ENCODE data around the gene CYSRT1.
A peak's percentile ranks its signal among the peaks of the same experiment; 100 is the strongest.
"Not testable (repeated sequence)": the region's sequence is repeated elsewhere in the genome, so short reads cannot be mapped to it uniquely, and the experiment has no call there.

CYSRT1 gene

GRCh38 chr9:137254624-137255447 lies 29.9 kb downstream of the CYSRT1 start, which contains the start of gene NELFB:
NELFB (plus strand) TSS chr9:137255327.
- H3K27ac ChIP-seq (ENCODE audit: low read depth in 2 of 2, low read length in 2 of 2) = peak within 1 kb of the TSS; percentile 66 to 81
- peak within 1 kb of the TSS; percentile 68 to 87 for H3K4me3 ChIP-seq (ENCODE audit: low read length in 2 of 2)

GRCh38 chr9:137255448-137256114 lies 30.6 kb downstream of the CYSRT1 start:
- peak overlapping the region; percentile 68 to 87 for H3K4me3 ChIP-seq (ENCODE audit: low read length in 2 of 2)
- peak overlapping the region; percentile 74 to 81 for H3K9ac ChIP-seq (ENCODE audit: low read depth in 1 of 2, low read length in 2 of 2)
- H3K27me3 ChIP-seq (ENCODE audit: control insufficient read depth in 2 of 2, insufficient read depth in 2 of 2, low read length in 2 of 2) = no peaks in the 10 kb centered on the region
- peaks cover 12 to 17% of the 10 kb centered on the region in 2 donors for H3K36me3 ChIP-seq (ENCODE audit: control insufficient read depth in 2 of 2, insufficient read depth in 2 of 2, low read length in 2 of 2)
- no peaks in the 10 kb centered on the region for H3K9me3 ChIP-seq (ENCODE audit: control insufficient read depth in 2 of 2, low read length in 2 of 2)
- H3K4me1 ChIP-seq (ENCODE audit: control insufficient read depth in 2 of 2, insufficient read depth in 2 of 2, low read length in 2 of 2) = peaks cover 21 to 22% of the 10 kb centered on the region in 2 donors
- peak overlapping the region; percentile 66 to 81 for H3K27ac ChIP-seq (ENCODE audit: low read depth in 2 of 2, low read length in 2 of 2)

More at GRCh38 chr9:137254624-137255447, 29.9 kb downstream of the CYSRT1 start, which contains the start of gene NELFB:
- H3K36me3 ChIP-seq (ENCODE audit: control insufficient read depth in 2 of 2, insufficient read depth in 2 of 2, low read length in 2 of 2) = peaks cover 12 to 17% of the 10 kb centered on the region in 2 donors
- H3K4me1 ChIP-seq (ENCODE audit: control insufficient read depth in 2 of 2, insufficient read depth in 2 of 2, low read length in 2 of 2) = peaks cover 21 to 22% of the 10 kb centered on the region in 2 donors
- H3K9me3 ChIP-seq (ENCODE audit: control insufficient read depth in 2 of 2, low read length in 2 of 2) = no peaks in the 10 kb centered on the region
- H3K9ac ChIP-seq (ENCODE audit: low read depth in 1 of 2, low read length in 2 of 2) = peak within 1 kb of the TSS; percentile 77 to 89
- H3K27me3 ChIP-seq (ENCODE audit: control insufficient read depth in 2 of 2, insufficient read depth in 2 of 2, low read length in 2 of 2) = no peaks in the 10 kb centered on the region

- Histone ChIP-seq H3K9ac (ENCODE audit: low read depth in 1 of 2, low read length in 2 of 2) (peak overlapping the region in 1 of 2 donors; percentile 81), H3K36me3 (ENCODE audit: control insufficient read depth in 2 of 2, insufficient read depth in 2 of 2, low read length in 2 of 2) (peaks cover 12 to 17% of the 10 kb centered on the region in 2 donors), H3K4me3 (ENCODE audit: low read length in 2 of 2) (peak overlapping the region; percentile 68 to 87), H3K27ac (ENCODE audit: low read depth in 2 of 2, low read length in 2 of 2) (no peak overlapping the region), H3K4me1 (ENCODE audit: control insufficient read depth in 2 of 2, insufficient read depth in 2 of 2, low read length in 2 of 2) (peaks cover 21 to 22% of the 10 kb centered on the region in 2 donors), H3K27me3 (ENCODE audit: control insufficient read depth in 2 of 2, insufficient read depth in 2 of 2, low read length in 2 of 2) (no peaks in the 10 kb centered on the region), H3K9me3 (ENCODE audit: control insufficient read depth in 2 of 2, low read length in 2 of 2) (no peaks in the 10 kb centered on the region)
These were observed 31.4 kb downstream of the CYSRT1 start for GRCh38 chr9:137256362-137256761.

GRCh38 chr9:137256856-137257255 lies 31.9 kb downstream of the CYSRT1 start:
- no peak overlapping the region for H3K9ac ChIP-seq (ENCODE audit: low read depth in 1 of 2, low read length in 2 of 2)
- peak overlapping the region in 1 of 2 donors; percentile 87 for H3K4me3 ChIP-seq (ENCODE audit: low read length in 2 of 2)

GRCh38 chr9:137262173-137262908 lies 37.4 kb downstream of the CYSRT1 start:
- H3K9ac ChIP-seq (ENCODE audit: low read depth in 1 of 2, low read length in 2 of 2); H3K9me3 ChIP-seq (ENCODE audit: control insufficient read depth in 2 of 2, low read length in 2 of 2); H3K27ac ChIP-seq (ENCODE audit: low read depth in 2 of 2, low read length in 2 of 2); H3K4me1 ChIP-seq (ENCODE audit: control insufficient read depth in 2 of 2, insufficient read depth in 2 of 2, low read length in 2 of 2); H3K4me3 ChIP-seq (ENCODE audit: low read length in 2 of 2); H3K27me3 ChIP-seq (ENCODE audit: control insufficient read depth in 2 of 2, insufficient read depth in 2 of 2, low read length in 2 of 2): not testable (repeated sequence)
- peaks cover 26 to 36% of the 10 kb centered on the region in 2 donors for H3K36me3 ChIP-seq (ENCODE audit: control insufficient read depth in 2 of 2, insufficient read depth in 2 of 2, low read length in 2 of 2)

More at GRCh38 chr9:137256856-137257255, 31.9 kb downstream of the CYSRT1 start:
- no peaks in the 10 kb centered on the region for H3K27me3 ChIP-seq (ENCODE audit: control insufficient read depth in 2 of 2, insufficient read depth in 2 of 2, low read length in 2 of 2)
- H3K27ac ChIP-seq (ENCODE audit: low read depth in 2 of 2, low read length in 2 of 2) = no peak overlapping the region
- H3K4me1 ChIP-seq (ENCODE audit: control insufficient read depth in 2 of 2, insufficient read depth in 2 of 2, low read length in 2 of 2) = peaks cover 21 to 22% of the 10 kb centered on the region in 2 donors
- H3K36me3 ChIP-seq (ENCODE audit: control insufficient read depth in 2 of 2, insufficient read depth in 2 of 2, low read length in 2 of 2) = peaks cover 12 to 17% of the 10 kb centered on the region in 2 donors
- no peaks in the 10 kb centered on the region for H3K9me3 ChIP-seq (ENCODE audit: control insufficient read depth in 2 of 2, low read length in 2 of 2)

GRCh38 chr9:137262909-137263285 lies 37.9 kb downstream of the CYSRT1 start:
- Histone ChIP-seq H3K27ac (ENCODE audit: low read depth in 2 of 2, low read length in 2 of 2) (no peak overlapping the region), H3K4me3 (ENCODE audit: low read length in 2 of 2) (no peak overlapping the region), H3K9ac (ENCODE audit: low read depth in 1 of 2, low read length in 2 of 2) (no peak overlapping the region), H3K36me3 (ENCODE audit: control insufficient read depth in 2 of 2, insufficient read depth in 2 of 2, low read length in 2 of 2) (peaks cover 26 to 38% of the 10 kb centered on the region in 2 donors), H3K9me3 (ENCODE audit: control insufficient read depth in 2 of 2, low read length in 2 of 2) (no peaks in the 10 kb centered on the region), H3K27me3 (ENCODE audit: control insufficient read depth in 2 of 2, insufficient read depth in 2 of 2, low read length in 2 of 2) (no peaks in the 10 kb centered on the region), H3K4me1 (ENCODE audit: control insufficient read depth in 2 of 2, insufficient read depth in 2 of 2, low read length in 2 of 2) (peaks cover 0 to 2% of the 10 kb centered on the region in 2 donors)

GRCh38 chr9:137263506-137263905 lies 38.5 kb downstream of the CYSRT1 start:
- H3K4me3 ChIP-seq (ENCODE audit: low read length in 2 of 2) = no peak overlapping the region
- H3K9me3 ChIP-seq (ENCODE audit: control insufficient read depth in 2 of 2, low read length in 2 of 2) = no peaks in the 10 kb centered on the region
- H3K27me3 ChIP-seq (ENCODE audit: control insufficient read depth in 2 of 2, insufficient read depth in 2 of 2, low read length in 2 of 2) = no peaks in the 10 kb centered on the region
- H3K27ac ChIP-seq (ENCODE audit: low read depth in 2 of 2, low read length in 2 of 2) = no peak overlapping the region
- peaks cover 2 to 6% of the 10 kb centered on the region in 2 donors for H3K4me1 ChIP-seq (ENCODE audit: control insufficient read depth in 2 of 2, insufficient read depth in 2 of 2, low read length in 2 of 2)
- H3K9ac ChIP-seq (ENCODE audit: low read depth in 1 of 2, low read length in 2 of 2) = no peak overlapping the region
- peaks cover 26 to 41% of the 10 kb centered on the region in 2 donors for H3K36me3 ChIP-seq (ENCODE audit: control insufficient read depth in 2 of 2, insufficient read depth in 2 of 2, low read length in 2 of 2)

GRCh38 chr9:137264067-137264466 lies 39.1 kb downstream of the CYSRT1 start:
- Histone ChIP-seq H3K4me1 (ENCODE audit: control insufficient read depth in 2 of 2, insufficient read depth in 2 of 2, low read length in 2 of 2) (peaks cover 7 to 12% of the 10 kb centered on the region in 2 donors), H3K27ac (ENCODE audit: low read depth in 2 of 2, low read length in 2 of 2) (no peak overlapping the region), H3K36me3 (ENCODE audit: control insufficient read depth in 2 of 2, insufficient read depth in 2 of 2, low read length in 2 of 2) (peaks cover 21 to 41% of the 10 kb centered on the region in 2 donors), H3K27me3 (ENCODE audit: control insufficient read depth in 2 of 2, insufficient read depth in 2 of 2, low read length in 2 of 2) (no peaks in the 10 kb centered on the region), H3K9ac (ENCODE audit: low read depth in 1 of 2, low read length in 2 of 2) (no peak overlapping the region), H3K9me3 (ENCODE audit: control insufficient read depth in 2 of 2, low read length in 2 of 2) (no peaks in the 10 kb centered on the region), H3K4me3 (ENCODE audit: low read length in 2 of 2) (no peak overlapping the region)

- no peak overlapping the region for H3K9ac ChIP-seq (ENCODE audit: low read depth in 1 of 2, low read length in 2 of 2)
- H3K4me3 ChIP-seq (ENCODE audit: low read length in 2 of 2) = no peak overlapping the region
- no peaks in the 10 kb centered on the region for H3K9me3 ChIP-seq (ENCODE audit: control insufficient read depth in 2 of 2, low read length in 2 of 2)
- peaks cover 15 to 21% of the 10 kb centered on the region in 2 donors for H3K4me1 ChIP-seq (ENCODE audit: control insufficient read depth in 2 of 2, insufficient read depth in 2 of 2, low read length in 2 of 2)
- H3K27me3 ChIP-seq (ENCODE audit: control insufficient read depth in 2 of 2, insufficient read depth in 2 of 2, low read length in 2 of 2) = no peaks in the 10 kb centered on the region
- H3K27ac ChIP-seq (ENCODE audit: low read depth in 2 of 2, low read length in 2 of 2) = no peak overlapping the region
- peaks cover 17 to 38% of the 10 kb centered on the region in 2 donors for H3K36me3 ChIP-seq (ENCODE audit: control insufficient read depth in 2 of 2, insufficient read depth in 2 of 2, low read length in 2 of 2)
These were observed 40.7 kb downstream of the CYSRT1 start for GRCh38 chr9:137265496-137266161.

Measured in mucosa of rectum (tissue), 2 donors.